ENCODE measurements around the gene LCP2.

LCP2 gene

GRCh38 chr5:170297589-170298462, at the start of gene LCP2:
Gene LCP2 (minus strand): TSS chr5:170297777. CDS start chr5:170297611, 166 bp downstream.
- peak; percentile 75 for DNase-seq

GRCh38 chr5:170347022-170347567, 49.5 kb upstream of the LCP2 start:
- no peak for DNase-seq

GRCh38 chr5:170345971-170346370, 48.4 kb upstream of the LCP2 start:
- no peak for DNase-seq

DNA sequence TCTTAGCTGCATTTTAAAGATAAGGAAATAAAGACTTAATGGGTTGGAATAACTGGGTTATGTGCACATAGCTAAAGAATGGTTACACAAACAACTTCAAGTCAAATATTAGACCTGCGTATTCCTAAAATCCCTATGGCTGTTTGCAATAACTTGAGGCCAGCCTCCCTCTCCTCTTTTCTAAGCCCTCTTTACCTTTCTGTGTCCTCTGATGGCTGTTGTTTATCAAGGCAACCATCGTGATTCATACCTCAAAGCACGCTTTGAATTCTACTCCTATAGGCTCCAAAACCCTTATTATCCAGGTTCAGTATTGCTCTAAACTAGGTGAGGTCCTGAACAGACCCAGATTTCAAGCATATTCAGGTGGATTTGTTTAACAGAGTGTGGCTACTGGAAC, 45.6 kb upstream of the LCP2 start:
- no peak for DNase-seq

- DNase-seq: no peak
Observed at GRCh38 chr5:170342153-170342725, 44.7 kb upstream of the LCP2 start.

DNA sequence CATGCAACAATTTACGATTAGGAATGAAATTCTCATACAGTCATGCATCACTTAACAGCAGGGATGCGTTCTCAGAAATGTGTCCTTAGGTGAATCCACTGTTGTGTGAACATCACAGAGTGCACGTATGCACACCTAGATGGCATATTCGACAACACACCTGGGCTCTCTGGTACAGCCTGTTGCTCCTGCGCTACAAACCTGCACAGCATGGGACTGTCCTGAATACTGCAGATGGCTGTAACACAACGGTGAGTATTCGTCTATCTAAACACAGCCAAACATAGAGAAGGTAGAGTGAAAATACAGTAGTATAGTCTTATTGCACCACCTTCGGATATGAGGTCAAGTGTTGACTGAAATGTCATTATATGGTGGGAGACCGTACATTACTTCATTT, 44.0 kb upstream of the LCP2 start:
- no peak for DNase-seq

GRCh38 chr5:170339780-170340167, 42.2 kb upstream of the LCP2 start:
- DNase-seq: no peak

GRCh38 chr5:170338933-170339779, 41.6 kb upstream of the LCP2 start:
- peak; percentile 84 for DNase-seq

GRCh38 chr5:170338291-170338690, 40.7 kb upstream of the LCP2 start:
- no peak for DNase-seq

DNA sequence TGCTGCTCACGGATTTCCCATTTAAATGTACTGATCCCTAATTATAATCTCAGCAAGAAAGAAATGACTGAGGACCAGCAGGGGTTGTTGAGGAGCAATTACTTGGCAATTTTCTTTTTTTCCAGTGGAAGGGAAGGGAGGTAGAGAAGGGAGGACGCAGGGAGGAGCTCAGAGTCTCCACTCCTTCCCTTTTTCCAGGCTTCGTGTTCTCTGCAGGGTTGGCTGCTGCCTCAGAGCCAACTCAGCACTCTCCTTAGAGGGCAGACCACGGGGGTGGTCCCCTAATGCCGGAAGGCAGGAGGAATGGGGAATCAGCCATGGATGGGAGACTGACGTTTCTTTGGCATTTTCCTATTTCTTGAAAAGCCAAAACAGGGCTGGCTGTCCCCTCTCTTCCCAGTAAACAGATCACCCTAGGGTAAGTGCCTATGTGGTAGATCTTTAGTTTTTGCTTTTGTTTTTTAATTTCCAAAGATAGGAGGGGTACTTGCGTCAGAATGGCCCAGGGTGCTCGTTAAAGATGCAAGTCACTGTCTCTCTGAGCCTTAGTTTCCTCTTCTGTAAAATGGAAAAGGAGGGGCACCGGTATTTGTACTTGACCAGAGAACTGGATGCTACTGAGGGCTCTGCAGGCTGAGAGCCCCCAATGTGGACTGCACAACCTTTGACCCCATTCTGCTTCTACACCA, 39.6 kb upstream of the LCP2 start:
- no peak for DNase-seq

GRCh38 chr5:170336065-170336464, 38.5 kb upstream of the LCP2 start:
- DNase-seq: peak; percentile 28

- peak; percentile 21 for DNase-seq
Observed at GRCh38 chr5:170334626-170335025, 37.0 kb upstream of the LCP2 start.

DNA sequence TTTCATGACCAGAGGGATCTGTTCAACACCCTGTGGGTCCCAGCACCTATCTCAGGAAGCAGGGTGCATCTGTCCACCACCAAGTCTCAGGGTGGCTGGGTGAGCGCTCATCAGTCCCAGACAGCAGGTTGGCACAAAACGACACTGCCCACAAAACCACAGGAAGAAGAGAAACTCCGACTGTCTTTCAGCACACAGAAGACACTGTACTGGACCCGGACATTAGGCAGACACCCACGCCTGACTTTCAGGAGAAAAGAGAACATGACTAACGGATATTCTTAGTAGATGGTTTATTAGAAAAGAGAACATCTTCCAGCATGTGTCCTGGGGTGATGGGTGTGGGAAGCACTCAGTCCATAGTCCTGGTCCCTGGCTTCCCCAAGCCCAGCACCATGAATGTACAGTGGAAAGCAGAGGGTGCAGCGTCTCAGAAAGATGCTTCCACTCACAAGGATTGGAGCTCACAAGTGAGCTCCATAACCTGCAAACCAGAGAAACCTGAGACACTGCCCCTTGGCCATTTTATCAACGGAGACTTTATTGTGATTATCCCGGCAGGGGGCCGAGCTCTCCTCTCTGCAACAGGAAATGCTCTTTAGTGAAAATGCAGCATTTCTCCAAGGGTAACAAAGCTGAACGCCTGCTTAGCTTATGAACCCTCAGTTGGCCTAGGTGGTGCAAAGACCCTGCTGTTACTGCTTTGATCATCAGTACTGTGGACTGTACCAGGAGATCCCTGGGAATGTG, 35.8 kb upstream of the LCP2 start:
- DNase-seq: peak; percentile 80

- no peak for DNase-seq
Observed at GRCh38 chr5:170332058-170332457, 34.5 kb upstream of the LCP2 start.

- no peak for DNase-seq
Observed at GRCh38 chr5:170330568-170331054, 33.0 kb upstream of the LCP2 start.

DNA sequence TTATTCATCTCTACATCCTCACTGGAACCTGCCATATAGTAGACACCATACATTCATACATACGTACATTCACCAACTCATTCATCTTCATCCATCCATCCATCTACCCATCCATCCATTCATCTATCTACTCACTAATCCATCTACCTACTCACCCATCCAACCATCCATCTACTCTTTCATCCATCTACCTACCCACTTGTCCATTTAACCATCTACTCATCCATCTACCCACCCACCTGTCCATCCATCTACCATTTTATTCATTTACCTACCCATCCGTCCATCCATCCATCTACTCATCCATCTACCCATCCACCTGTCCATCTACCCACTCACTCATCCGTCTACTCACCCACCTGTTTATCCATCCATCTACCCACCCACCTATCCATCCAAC, 31.9 kb upstream of the LCP2 start:
- DNase-seq: no peak

- DNase-seq: no peak
Observed at GRCh38 chr5:170327829-170328228, 30.3 kb upstream of the LCP2 start.

GRCh38 chr5:170327168-170327567, 29.6 kb upstream of the LCP2 start:
- DNase-seq: no peak

GRCh38 chr5:170319301-170319700, 21.7 kb upstream of the LCP2 start:
- DNase-seq: no peak

DNA sequence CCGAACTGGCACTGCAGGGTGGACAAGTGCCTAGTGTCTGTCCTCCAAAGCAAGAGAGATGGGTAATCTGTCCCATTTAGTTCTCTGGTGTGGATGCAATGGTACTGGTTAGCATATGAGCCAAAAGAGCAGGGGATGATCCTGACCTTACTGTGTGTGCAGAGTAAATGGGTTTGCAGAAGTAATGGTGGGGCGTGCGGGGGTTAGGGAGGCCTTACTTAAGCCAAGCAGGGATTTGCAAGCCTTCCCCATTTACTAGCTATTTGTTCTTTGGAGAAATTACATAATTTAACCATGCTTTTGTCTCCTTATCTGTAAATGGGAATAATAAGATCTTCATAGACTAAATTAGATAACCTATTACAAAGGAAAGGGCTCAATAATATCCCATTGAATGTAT, 19.9 kb upstream of the LCP2 start:
- DNase-seq: no peak

DNA sequence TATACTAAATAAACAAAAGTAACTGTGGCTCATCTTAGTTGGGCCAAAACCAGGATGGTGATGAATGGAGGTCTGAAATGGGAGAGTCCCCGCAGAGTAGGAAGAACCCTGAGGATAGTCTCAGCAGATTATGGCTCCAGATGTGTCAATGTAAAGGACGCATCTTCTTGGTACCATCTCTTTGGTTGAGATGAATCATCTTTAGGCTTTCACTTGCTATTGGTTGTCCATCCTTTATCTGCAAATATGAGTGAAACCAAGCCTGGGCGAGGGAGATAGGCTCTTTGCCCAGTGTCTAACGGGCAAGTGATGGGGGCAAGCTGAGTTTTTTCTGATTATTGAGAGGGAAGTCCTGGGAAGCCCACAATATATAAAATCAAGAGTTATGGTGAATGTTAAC, 19.4 kb upstream of the LCP2 start:
- no peak for DNase-seq

GRCh38 chr5:170315154-170315553, 17.6 kb upstream of the LCP2 start:
- no peak for DNase-seq
